H9 (cell line): Measurements from ENCODE around the gene FAM193B. TPM values are rescaled to one million over a fixed set of nuclear protein-coding genes. Genes with fewer than 3 reads are reported as not detected.

Experiments
- DNase-seq: peaks from one replicate; pipeline ENCODE4 v3.0.0-alpha.2; 2017
- H2AFZ ChIP-seq: one replicate; pipeline ENCODE4 v1.6.1; 2013; ENCODE audit warnings: mild to moderate bottlenecking, low read length, control low read depth, moderate library complexity
- H2AK5ac ChIP-seq: 2 replicates; pipeline ENCODE4 v1.6.1; 2013; ENCODE audit warnings: low read length, control low read depth, mixed read lengths; ENCODE audit not compliant: insufficient read length
- H2BK120ac ChIP-seq: one replicate; pipeline ENCODE4 v1.6.1; 2013; ENCODE audit warnings: low read depth, mild to moderate bottlenecking, low read length, control low read depth, inconsistent platforms; ENCODE audit not compliant: poor library complexity, severe bottlenecking
- H2BK12ac ChIP-seq: 2 replicates; pipeline ENCODE4 v1.6.1; 2013; ENCODE audit warnings: low read length, control low read depth, mixed read lengths, low read depth; ENCODE audit not compliant: insufficient read length
- H2BK15ac ChIP-seq: 2 replicates; pipeline ENCODE4 v1.6.1; 2013; ENCODE audit warnings: low read depth, low read length, control low read depth
- H2BK20ac ChIP-seq: one replicate; pipeline ENCODE4 v1.6.1; 2013; ENCODE audit warnings: low read depth, mild to moderate bottlenecking, low read length, control low read depth, inconsistent platforms; ENCODE audit not compliant: poor library complexity, severe bottlenecking
- H2BK5ac ChIP-seq: 2 replicates; pipeline ENCODE4 v1.6.1; 2013; ENCODE audit warnings: low read length, control low read depth, mixed read lengths; ENCODE audit not compliant: insufficient read length
- H3K14ac ChIP-seq: 2 replicates; pipeline ENCODE4 v1.6.1; 2013; ENCODE audit warnings: low read length, control low read depth; ENCODE audit not compliant: insufficient read depth
- H3K18ac ChIP-seq: 2 replicates; pipeline ENCODE4 v1.6.1; 2013; ENCODE audit warnings: low read depth, mild to moderate bottlenecking, mixed read lengths, low read length, control low read depth; ENCODE audit not compliant: insufficient read length
- H3K23ac ChIP-seq: 2 replicates; pipeline ENCODE4 v1.6.1; 2013; ENCODE audit warnings: low read length, control low read depth, mixed read lengths, low read depth; ENCODE audit not compliant: insufficient read length
- H3K23me2 ChIP-seq: 2 replicates; pipeline ENCODE4 v1.6.1; 2013; ENCODE audit warnings: low read depth, mild to moderate bottlenecking, mixed read lengths, low read length, control low read depth; ENCODE audit not compliant: insufficient read length, poor library complexity, severe bottlenecking
- H3K27ac ChIP-seq: 2 replicates; pipeline ENCODE4 v1.5.1; 2013; ENCODE audit warnings: low read length, control low read depth, mixed read lengths, low read depth; ENCODE audit not compliant: insufficient read length
- H3K27me3 ChIP-seq: 2 replicates; pipeline ENCODE4 v1.6.1; 2013; ENCODE audit warnings: low read length, control low read depth, inconsistent platforms; ENCODE audit not compliant: insufficient read depth
- H3K4ac ChIP-seq: 2 replicates; pipeline ENCODE4 v1.6.1; 2013; ENCODE audit warnings: low read depth, mild to moderate bottlenecking, control low read depth, inconsistent platforms, low read length, moderate library complexity
- H3K4me1 ChIP-seq: 2 replicates; pipeline ENCODE4 v1.6.1; 2013; ENCODE audit warnings: low read length, control low read depth, inconsistent platforms; ENCODE audit not compliant: insufficient read depth
- H3K4me2 ChIP-seq: 2 replicates; pipeline ENCODE4 v1.6.1; 2013; ENCODE audit warnings: low read length, control low read depth, mixed read lengths; ENCODE audit not compliant: insufficient read length, insufficient read depth
- H3K56ac ChIP-seq: 2 replicates; pipeline ENCODE4 v1.6.1; 2013; ENCODE audit warnings: low read depth, mild to moderate bottlenecking, mixed read lengths, low read length, control low read depth; ENCODE audit not compliant: insufficient read length
- H3K79me1 ChIP-seq: 2 replicates; pipeline ENCODE4 v1.6.1; 2013; ENCODE audit warnings: low read depth, mild to moderate bottlenecking, moderate library complexity, low read length, control low read depth, inconsistent platforms; ENCODE audit not compliant: insufficient read depth, poor library complexity, severe bottlenecking
- H3K79me2 ChIP-seq: 2 replicates; pipeline ENCODE4 v1.6.1; 2013; ENCODE audit warnings: low read length, control low read depth, inconsistent platforms; ENCODE audit not compliant: insufficient read depth
- H3K9ac ChIP-seq: 2 replicates; pipeline ENCODE4 v1.6.1; 2013; ENCODE audit warnings: low read length, control low read depth, mixed read lengths; ENCODE audit not compliant: insufficient read length; ENCODE audit errors: extremely low read depth
- H3K9me3 ChIP-seq: one replicate; pipeline ENCODE4 v1.6.1; 2013; ENCODE audit warnings: low read depth, low read length, inconsistent platforms; ENCODE audit not compliant: control insufficient read depth
- H3T11ph ChIP-seq: one replicate; pipeline ENCODE4 v1.6.1; 2013; ENCODE audit warnings: mild to moderate bottlenecking, low read length, control low read depth, inconsistent platforms
- H4K20me1 ChIP-seq: one replicate; pipeline ENCODE4 v1.6.1; 2013; ENCODE audit not compliant: control insufficient read depth, insufficient read length, insufficient read depth
- H4K5ac ChIP-seq: 2 replicates; pipeline ENCODE4 v1.6.1; 2013; ENCODE audit warnings: low read depth, mild to moderate bottlenecking, mixed read lengths, low read length, control low read depth; ENCODE audit not compliant: insufficient read length
- H4K8ac ChIP-seq: replicated peaks from 2 replicates; pipeline ENCODE4 v1.6.1; 2013; ENCODE audit warnings: low read length, control low read depth, mixed read lengths, low read depth; ENCODE audit not compliant: insufficient read length
- H4K91ac ChIP-seq: 2 replicates; pipeline ENCODE4 v1.6.1; 2013; ENCODE audit warnings: low read depth, mild to moderate bottlenecking, moderate library complexity, mixed read lengths, low read length, control low read depth; ENCODE audit not compliant: insufficient read length
- H3K27ac Mint-ChIP-seq, 3 experiments: 2 replicates in 2 of 3; 3 replicates in 1 of 3; pipeline ENCODE4 v1.8.0; 2020 to 2021; ENCODE audit warnings: mixed read lengths in 3 of 3, mild to moderate bottlenecking in 1 of 3, moderate library complexity in 1 of 3
- H3K27me3 Mint-ChIP-seq: 2 replicates; pipeline ENCODE4 v1.8.0; 2021; ENCODE audit warnings: low read depth, mild to moderate bottlenecking, moderate library complexity, mixed read lengths
- H3K36me3 Mint-ChIP-seq, 3 experiments: 2 replicates in 2 of 3; 3 replicates in 1 of 3; pipeline ENCODE4 v1.8.0; 2020 to 2021; ENCODE audit warnings: low read depth in 3 of 3, mixed read lengths in 3 of 3; ENCODE audit not compliant: insufficient read depth in 1 of 3
- H3K4me1 Mint-ChIP-seq, 2 experiments: 2 replicates each; pipeline ENCODE4 v1.8.0; 2020; ENCODE audit warnings: mixed read lengths in 2 of 2
- H3K4me3 Mint-ChIP-seq, 2 experiments: 2 replicates in 1 of 2; 3 replicates in 1 of 2; pipeline ENCODE4 v1.8.0; 2020 to 2021; ENCODE audit warnings: mild to moderate bottlenecking in 2 of 2, mixed read lengths in 2 of 2, moderate library complexity in 1 of 2
- H3K9me3 Mint-ChIP-seq, 2 experiments: 2 replicates in 1 of 2; 3 replicates in 1 of 2; pipeline ENCODE4 v1.8.0; 2020; ENCODE audit warnings: mild to moderate bottlenecking in 2 of 2, mixed read lengths in 2 of 2, moderate library complexity in 1 of 2
- CTCF ChIP-seq: fragments of 200-600 bp; sonication (generic); conservative IDR thresholded peaks from 3 replicates; pipeline ENCODE4 v1.8.0; 2021; ENCODE audit warnings: antibody characterized with exemption, mild to moderate bottlenecking
- WGBS: extraction: QIAGEN DNeasy Blood & Tissue Kit; methylation state at CpG from one replicate; pipeline ENCODE4 v1.1.7; 2013; ENCODE audit warnings: missing lambda C conversion rate, low lambda C conversion rate, mixed read lengths; ENCODE audit not compliant: insufficient read length; ENCODE audit errors: extremely low coverage; 5-methylcytosine and 5-hydroxymethylcytosine counted together
- total RNA-seq: library from RNA; stranded (reverse); gene quantifications from 2 replicates; pipeline ENCODE4 v1.2.1, GENCODE V29; 2021

FAM193B gene
- total RNA-seq, 1 experiment from 2014 or later: 71.5 TPM

- H3K9ac ChIP-seq: no peak overlapping the region
- peak overlapping the region; percentile 61 to 97 (median 74); a peak in 5 of 7 replicates for H3K27ac Mint-ChIP-seq
These were observed 75.4 kb downstream of the FAM193B start for GRCh38 chr5:177478711-177479646.

More at GRCh38 chr5:177478711-177479646, 75.4 kb downstream of the FAM193B start:
- no peaks in the 10 kb centered on the region for H3K27me3 ChIP-seq
- Mint-ChIP-seq H3K4me1 (peaks cover 24 to 33% of the 10 kb centered on the region in 2 experiments), H3K4me3 (peak overlapping the region in 1 of 2 experiments; percentile 36; a peak in 2 of 5 replicates), H3K27me3 (no peaks in the 10 kb centered on the region; the same call in 1 of the 2 replicates), H3K9me3 (no peaks in the 10 kb centered on the region), H3K36me3 (peaks cover 13 to 39% (median 34%) of the 10 kb centered on the region in 3 experiments)
- H3K27ac ChIP-seq: no peak overlapping the region
- H3K4ac ChIP-seq: no peak overlapping the region
- no peak overlapping the region for H2BK120ac ChIP-seq
- no peak for TF ChIP-seq CTCF
- no peak overlapping the region for H4K8ac ChIP-seq
- H3K4me2 ChIP-seq: no peak overlapping the region
- no peak overlapping the region for H2BK15ac ChIP-seq
- H3T11ph ChIP-seq: no peak overlapping the region
- H2AK5ac ChIP-seq: no peak overlapping the region
- no peak for DNase-seq
- H2BK12ac ChIP-seq: no peak overlapping the region
- no peak overlapping the region for H3K23ac ChIP-seq
- no peak overlapping the region for H2BK5ac ChIP-seq
- H3K23me2 ChIP-seq: no peaks in the 10 kb centered on the region
- no peak overlapping the region for H2BK20ac ChIP-seq
- H3K56ac ChIP-seq: no peak overlapping the region
- no peak overlapping the region for H3K18ac ChIP-seq
- H3K9me3 ChIP-seq: no peaks in the 10 kb centered on the region
- H4K5ac ChIP-seq: no peak overlapping the region
- no peaks in the 10 kb centered on the region for H3K79me1 ChIP-seq
- no peak overlapping the region for H4K91ac ChIP-seq
- H4K20me1 ChIP-seq: no peaks in the 10 kb centered on the region
- no peaks in the 10 kb centered on the region for H3K79me2 ChIP-seq
- peaks cover 9% of the 10 kb centered on the region; the same call in 1 of the 2 replicates for H3K4me1 ChIP-seq
- WGBS: no CpG with 5 or more reads among the region's 18 CpGs
- no peak overlapping the region for H2AFZ ChIP-seq
- no peak overlapping the region for H3K14ac ChIP-seq
